NB4 (cell line): ENCODE results near the gene ZNF574.

Source experiments
- DNase-seq: peaks from one replicate; pipeline ENCODE4 v3.0.0; 2010; ENCODE audit warnings: low read depth
- H3K4me3 ChIP-seq: one replicate; pipeline ENCODE4 v1.5.1; 2011; ENCODE audit warnings: mild to moderate bottlenecking, low read depth, low read length, moderate library complexity
- CTCF ChIP-seq: IDR thresholded peaks from one replicate; pipeline ENCODE4 v1.5.1; 2012; ENCODE audit warnings: low read depth, low read length
- MAX ChIP-seq: IDR thresholded peaks from 2 replicates; pipeline ENCODE4 v1.6.1; 2011; ENCODE audit warnings: low read depth, low read length
- MYC ChIP-seq: IDR thresholded peaks from 2 replicates; pipeline ENCODE4 v1.6.1; 2011; ENCODE audit warnings: low read depth, low read length
- POLR2A ChIP-seq: IDR thresholded peaks from 2 replicates; pipeline ENCODE4 v1.6.1; 2011; ENCODE audit warnings: mild to moderate bottlenecking; ENCODE audit not compliant: insufficient read length; ENCODE audit errors: extremely low read depth

Gene ZNF574

GRCh38 chr19:42105368-42105767 is 29.4 kb downstream of the ZNF574 start:
- H3K4me3 ChIP-seq = no peak overlapping the region
- no peak for DNase-seq
- TF ChIP-seq CTCF (no peak), POLR2A (no peak), MAX (no peak), MYC (no peak)

GRCh38 chr19:42108527-42109389 is 32.8 kb downstream of the ZNF574 start:
- H3K4me3 ChIP-seq = no peak overlapping the region
- TF ChIP-seq MAX (no peak), CTCF (peak; percentile 98)
- peak; percentile 87 for DNase-seq

- H3K4me3 ChIP-seq = no peak overlapping the region
- TF ChIP-seq MAX = no peak
- no peak for TF ChIP-seq MYC
- TF ChIP-seq CTCF = no peak
- no peak for TF ChIP-seq POLR2A
- DNase-seq = no peak
Measured at GRCh38 chr19:42109896-42110295, 33.9 kb downstream of the ZNF574 start.

GRCh38 chr19:42110658-42111057 is 34.7 kb downstream of the ZNF574 start:
- H3K4me3 ChIP-seq = no peak overlapping the region
- DNase-seq = no peak
- TF ChIP-seq POLR2A = no peak
- TF ChIP-seq MAX = no peak
- no peak for TF ChIP-seq CTCF
- TF ChIP-seq MYC = no peak

GRCh38 chr19:42111384-42111783 is 35.4 kb downstream of the ZNF574 start:
- DNase-seq = no peak
- no peak for TF ChIP-seq MAX
- no peak for TF ChIP-seq MYC
- TF ChIP-seq CTCF = no peak
- no peak for TF ChIP-seq POLR2A
- no peak overlapping the region for H3K4me3 ChIP-seq
